Measurements from ENCODE around the gene DISC1. TPM values are rescaled to one million over a fixed set of nuclear protein-coding genes. Genes with fewer than 3 reads are reported as not detected.

DISC1 gene
- polyA plus RNA-seq, 1 donor from 2014 or later: 0.84 TPM

- Histone ChIP-seq H3K9me3 (ENCODE audit: low read length) (no peaks in the 10 kb centered on the region), H3K4me3 (ENCODE audit: low read length) (no peak overlapping the region), H4K20me1 (ENCODE audit: insufficient read depth) (no peaks in the 10 kb centered on the region), H3K79me2 (replicated peaks; ENCODE audit: insufficient read depth, low read length) (no peaks in the 10 kb centered on the region), H2AFZ (ENCODE audit: low read depth, low read length) (no peak overlapping the region), H3K27ac (ENCODE audit: low read length) (no peak overlapping the region), H3K27me3 (ENCODE audit: insufficient read depth, low read depth, low read length) (no peaks in the 10 kb centered on the region), H3K36me3 (ENCODE audit: insufficient read depth, low read length) (no peaks in the 10 kb centered on the region), H3F3A (ENCODE audit: insufficient read depth, low read length, poor library complexity, severe bottlenecking) (no peaks in the 10 kb centered on the region), H3K9ac (ENCODE audit: low read length) (no peak overlapping the region), H3K4me2 (ENCODE audit: low read length) (no peak overlapping the region), H3K9me2 (ENCODE audit: insufficient read depth, low read length) (no peaks in the 10 kb centered on the region)
- TF ChIP-seq RAD21 (conservative IDR thresholded peaks at IDR 0.05) (no peak), REST (IDR thresholded peaks at IDR 0.05; ENCODE audit: borderline replicate concordance) (no peak), TAF1 (IDR thresholded peaks at IDR 0.05; ENCODE audit: low read depth) (no peak), EZH2 (IDR thresholded peaks at IDR 0.05; ENCODE audit: borderline replicate concordance, insufficient read depth, low read length, poor library complexity, severe bottlenecking) (no peak), MXI1 (conservative IDR thresholded peaks at IDR 0.05; ENCODE audit: poor library complexity, severe bottlenecking) (no peak), POLR2AphosphoS5 (IDR thresholded peaks at IDR 0.05) (no peak), CTCF (IDR thresholded peaks at IDR 0.05; ENCODE audit: poor library complexity, severe bottlenecking) (no peak), SMC3 (conservative IDR thresholded peaks at IDR 0.05; ENCODE audit: poor library complexity) (no peak), EP300 (conservative IDR thresholded peaks at IDR 0.05; ENCODE audit: poor library complexity, severe bottlenecking) (no peak)
These were observed 436.4 kb downstream of the DISC1 start for GRCh38 chr1:232062967-232063366.

- Histone ChIP-seq H3K9me3 (ENCODE audit: low read length) (no peaks in the 10 kb centered on the region), H3K27ac (ENCODE audit: low read length) (no peak overlapping the region), H4K20me1 (ENCODE audit: insufficient read depth) (no peaks in the 10 kb centered on the region), H3K9ac (ENCODE audit: low read length) (no peak overlapping the region), H3K79me2 (replicated peaks; ENCODE audit: insufficient read depth, low read length) (no peaks in the 10 kb centered on the region), H3K4me2 (ENCODE audit: low read length) (no peak overlapping the region), H3F3A (ENCODE audit: insufficient read depth, low read length, poor library complexity, severe bottlenecking) (no peaks in the 10 kb centered on the region), H2AFZ (ENCODE audit: low read depth, low read length) (no peak overlapping the region), H3K9me2 (ENCODE audit: insufficient read depth, low read length) (no peaks in the 10 kb centered on the region), H3K36me3 (ENCODE audit: insufficient read depth, low read length) (no peaks in the 10 kb centered on the region), H3K27me3 (ENCODE audit: insufficient read depth, low read depth, low read length) (no peaks in the 10 kb centered on the region), H3K4me3 (ENCODE audit: low read length) (no peak overlapping the region)
- TF ChIP-seq SMC3 (conservative IDR thresholded peaks at IDR 0.05; ENCODE audit: poor library complexity) (no peak), EP300 (conservative IDR thresholded peaks at IDR 0.05; ENCODE audit: poor library complexity, severe bottlenecking) (no peak), EZH2 (IDR thresholded peaks at IDR 0.05; ENCODE audit: borderline replicate concordance, insufficient read depth, low read length, poor library complexity, severe bottlenecking) (no peak), CTCF (IDR thresholded peaks at IDR 0.05; ENCODE audit: poor library complexity, severe bottlenecking) (no peak), POLR2AphosphoS5 (IDR thresholded peaks at IDR 0.05) (no peak), MXI1 (conservative IDR thresholded peaks at IDR 0.05; ENCODE audit: poor library complexity, severe bottlenecking) (no peak)
These were observed 439.9 kb downstream of the DISC1 start for GRCh38 chr1:232066521-232066920.

Data from neural cell (in vitro differentiated cells).